Anterior cingulate cortex (tissue), 58 donors: ENCODE measurements around the gene SPTB.

Experiments used
- DNase-seq, 58 donors: peaks; one replicate each; lab custom pipeline; 2025; lab: John Stamatoyannopoulos, UW

Gene SPTB

GRCh38 chr14:64856529-64857445 is 22.9 kb downstream of the SPTB start:
- no peak for DNase-seq

DNA sequence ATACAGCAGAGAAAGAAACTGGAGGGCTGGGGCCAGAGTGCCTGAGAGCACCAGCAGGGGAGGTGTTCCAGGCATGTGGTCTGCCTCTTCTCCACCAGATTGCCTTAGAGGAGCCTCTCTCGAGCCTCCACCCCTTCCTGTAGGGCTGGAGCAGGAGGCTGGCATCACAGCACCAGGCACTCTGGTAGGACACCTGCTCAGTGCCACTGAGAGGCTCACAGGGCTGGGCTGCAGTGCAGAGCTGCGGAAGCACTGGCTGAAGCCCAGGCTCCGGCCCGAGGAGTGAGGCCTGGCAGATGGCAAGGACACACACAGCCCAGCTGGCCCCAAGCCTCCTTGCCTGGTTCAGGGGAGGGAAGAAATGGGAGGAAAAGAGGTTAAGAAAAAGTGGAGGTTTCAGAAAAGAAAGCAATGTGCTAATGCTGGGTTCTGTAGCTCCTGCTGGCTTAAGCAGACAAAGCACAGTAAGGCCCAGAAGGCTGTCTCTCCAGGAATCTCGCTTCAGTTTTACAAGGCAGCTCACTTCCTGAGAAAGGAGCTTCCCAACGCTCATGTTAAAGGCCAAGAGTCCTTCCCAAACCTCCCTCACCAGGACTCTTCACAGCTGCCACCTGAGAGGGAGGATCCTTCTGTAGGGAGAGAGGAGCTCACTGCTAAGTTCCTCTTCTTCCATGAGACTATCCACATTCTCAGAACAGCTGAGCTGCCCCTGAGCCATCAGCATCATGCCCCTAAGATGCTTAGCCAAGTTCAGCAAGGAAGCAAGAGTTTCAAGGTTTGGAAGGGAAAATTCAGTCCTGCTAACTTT is 23.8 kb downstream of the SPTB start:
- DNase-seq, result peak in 1 of 58 donors; percentile 5

GRCh38 chr14:64850369-64851137 is 29.2 kb downstream of the SPTB start:
- no peak for DNase-seq

GRCh38 chr14:64849940-64850339 is 29.8 kb downstream of the SPTB start:
- DNase-seq, result no peak

GRCh38 chr14:64848239-64848638 is 31.5 kb downstream of the SPTB start:
- DNase-seq, result no peak

- DNase-seq, result no peak
Measured at GRCh38 chr14:64846319-64846718, 33.4 kb downstream of the SPTB start.

- no peak for DNase-seq
Measured at GRCh38 chr14:64845878-64846277, 33.8 kb downstream of the SPTB start.

GRCh38 chr14:64844969-64845536 is 34.7 kb downstream of the SPTB start:
- DNase-seq, result no peak

DNA sequence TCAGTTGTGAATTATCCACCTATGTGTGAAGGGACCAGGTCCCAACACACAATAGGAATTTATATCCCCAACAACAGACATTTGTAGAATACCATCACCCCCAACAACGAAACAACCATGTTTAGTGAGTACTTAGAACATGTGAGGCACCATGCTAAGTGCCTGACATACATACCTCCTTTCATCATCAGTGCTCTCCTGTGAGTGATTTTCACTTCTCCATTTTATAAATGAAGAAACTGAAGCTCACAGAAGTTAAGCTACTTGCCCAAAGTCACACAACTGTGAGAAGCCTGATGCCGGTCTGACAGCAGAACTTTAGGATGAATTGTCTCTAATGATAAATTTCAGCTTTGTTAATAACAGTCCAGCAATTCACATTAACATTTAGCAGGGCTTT is 35.4 kb downstream of the SPTB start:
- no peak for DNase-seq

DNA sequence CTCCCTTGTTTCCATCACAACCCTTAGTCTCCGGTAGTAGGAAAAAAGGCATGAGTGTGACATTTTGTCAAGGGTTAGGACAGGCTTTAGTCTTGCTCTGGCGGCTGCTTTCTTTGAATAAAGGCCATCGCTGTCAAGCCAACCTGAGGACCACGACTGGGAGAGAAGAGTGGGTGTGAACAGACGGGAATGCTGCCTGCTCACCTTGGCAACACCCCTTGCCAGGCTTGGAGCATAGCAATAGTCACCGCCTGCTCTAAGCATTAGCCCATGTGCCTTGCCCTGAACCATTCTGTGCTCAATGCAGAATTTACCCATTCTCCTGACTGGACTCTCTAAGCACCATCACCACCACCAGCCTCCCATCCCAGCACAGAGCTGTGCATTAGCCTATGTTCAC is 36.2 kb downstream of the SPTB start:
- DNase-seq, result no peak

- DNase-seq, result no peak
Measured at GRCh38 chr14:64841772-64842750, 37.6 kb downstream of the SPTB start.

GRCh38 chr14:64841121-64841651 is 38.5 kb downstream of the SPTB start:
- no peak for DNase-seq

DNA sequence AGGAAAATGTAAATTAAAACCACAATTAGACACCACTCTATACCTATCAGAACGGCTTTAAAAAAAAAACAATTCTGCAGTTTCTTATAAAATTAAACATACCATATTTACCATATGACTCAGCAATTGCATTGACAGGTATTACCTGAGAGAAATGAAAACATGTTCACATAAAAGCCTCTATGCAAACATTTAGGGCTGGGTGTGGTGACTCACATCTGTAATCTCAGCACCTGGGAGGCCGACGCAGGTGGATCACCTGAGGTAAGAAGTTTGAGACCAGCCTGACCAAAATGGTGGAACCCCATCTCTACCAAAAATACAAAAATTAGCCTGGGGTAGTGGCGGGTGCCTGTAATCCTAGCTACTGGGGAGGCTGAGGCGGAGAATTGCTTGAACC is 41.1 kb downstream of the SPTB start:
- DNase-seq, result no peak

GRCh38 chr14:64835431-64835830 is 44.3 kb downstream of the SPTB start:
- no peak for DNase-seq

DNA sequence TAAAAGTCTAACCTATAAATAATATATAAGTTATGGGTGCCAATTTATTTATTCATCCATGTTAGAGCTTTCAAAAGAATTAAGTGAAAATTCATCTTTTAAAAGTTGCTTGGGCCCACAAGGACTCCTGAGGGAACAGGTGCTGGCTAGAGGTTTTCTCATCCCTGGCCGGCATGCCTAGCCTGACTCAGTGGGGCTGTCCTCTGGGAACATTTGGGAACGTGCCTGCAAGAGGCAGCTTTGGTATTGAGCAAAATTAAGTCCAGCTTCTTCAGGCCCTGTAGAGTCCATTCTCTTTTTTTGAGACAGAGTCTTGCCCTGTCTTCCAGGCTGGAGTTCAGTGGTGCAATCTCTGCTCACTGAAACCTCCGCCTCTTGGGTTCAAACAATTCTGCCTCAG is 44.7 kb downstream of the SPTB start:
- no peak for DNase-seq

- DNase-seq, result no peak
Measured at GRCh38 chr14:64831419-64831818, 48.3 kb downstream of the SPTB start.

- DNase-seq, result no peak
Measured at GRCh38 chr14:64830961-64831360, 48.7 kb downstream of the SPTB start.

DNA sequence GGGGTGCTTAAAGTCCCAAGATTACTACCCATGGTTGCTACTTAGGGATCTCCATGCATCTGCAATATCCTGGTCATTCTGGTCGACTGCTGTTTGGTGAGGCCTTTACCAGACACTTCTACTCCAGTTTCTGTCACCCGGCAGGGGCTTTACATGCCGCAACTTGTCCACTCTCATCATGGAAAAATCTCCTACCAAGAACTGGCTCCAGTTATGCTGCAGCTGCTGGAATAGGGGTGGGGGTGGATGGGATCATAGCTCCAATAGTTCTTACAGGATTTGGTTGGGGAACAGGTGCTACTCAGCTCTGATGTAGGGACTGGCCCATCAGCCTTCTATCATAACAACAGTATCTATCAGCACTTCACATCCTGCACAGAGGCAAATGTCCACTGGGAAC is 51.6 kb downstream of the SPTB start:
- DNase-seq, result no peak

DNA sequence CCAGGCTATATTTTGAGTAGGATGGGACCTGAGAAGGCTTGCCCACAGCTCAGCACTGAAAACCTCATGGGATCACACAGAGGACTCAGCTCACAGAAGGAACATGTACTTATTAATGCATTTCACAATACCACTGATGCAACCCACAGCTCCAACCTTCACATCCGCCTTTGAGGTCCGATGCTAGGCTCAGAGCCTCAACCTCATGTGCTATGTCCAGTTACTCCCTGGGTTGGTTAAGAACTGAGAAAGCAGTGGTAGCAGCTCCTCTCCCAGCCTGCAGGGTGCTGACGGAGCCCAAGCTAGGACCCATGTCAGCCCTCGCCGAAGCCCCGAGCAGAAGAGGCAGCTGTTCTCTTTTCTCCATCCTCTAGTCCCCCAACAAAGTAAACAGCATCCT is 52.9 kb downstream of the SPTB start:
- DNase-seq, result no peak
